GM23338 (cell line): ENCODE results near the gene MCU. TPM values are rescaled to one million over a fixed set of nuclear protein-coding genes. Genes with fewer than 3 reads are reported as not detected.

ENCODE experiments used
- ETS1 ChIP-seq: IDR thresholded peaks from 2 replicates; pipeline ENCODE4 v1.6.1; 2016; ENCODE audit warnings: antibody characterized with exemption
- POLR2AphosphoS5 ChIP-seq: IDR thresholded peaks from 2 replicates; pipeline ENCODE4 v1.6.1; 2016; ENCODE audit warnings: antibody characterized with exemption, low read depth
- REST ChIP-seq: IDR thresholded peaks from one replicate; pipeline ENCODE4 v1.6.1; 2018; ENCODE audit warnings: antibody characterized with exemption; ENCODE audit not compliant: unreplicated experiment
- ZNF114 ChIP-seq: fragments of 250-450 bp; sonication (Bioruptor Pico); IDR thresholded peaks from 2 replicates; pipeline ENCODE4 v1.5.0; 2020; ENCODE audit warnings: mild to moderate bottlenecking, moderate library complexity
- ZNF331 ChIP-seq: fragments of 250-450 bp; sonication (Bioruptor Pico); IDR thresholded peaks from 2 replicates; pipeline ENCODE4 v1.5.0; 2020; ENCODE audit warnings: low read depth, mild to moderate bottlenecking, moderate library complexity
- ZNF462 ChIP-seq: fragments of 250-450 bp; sonication (Bioruptor Pico); IDR thresholded peaks from 2 replicates; pipeline ENCODE4 v1.5.0; 2020; ENCODE audit warnings: mild to moderate bottlenecking, moderate library complexity
- polyA plus RNA-seq: library from polyadenylated mRNA; unstranded; fragments of >200 nt; fragmentation: Nextera tagmentation; extraction: Ambion mirVana; gene quantifications from 2 replicates; pipeline ENCODE4 v1.2.1, GENCODE V29; 2016
- total RNA-seq: library from RNA; depleted of rRNA; stranded (reverse); fragments of >200 nt; shearing (Covaris generic); gene quantifications from 2 replicates; pipeline ENCODE4 v1.2.3, GENCODE V29; 2014

Gene MCU
- total and polyA plus RNA-seq, 2 experiments from 2014 or later: 41.8 to 68.2 TPM

GRCh38 chr10:72855129-72855528 is 163.2 kb downstream of the MCU start (continued):
- TF ChIP-seq ZNF462 (CRISPR knock-in tag) (no peak), ZNF331 (CRISPR knock-in tag) (no peak), REST (no peak), POLR2AphosphoS5 (no peak), ETS1 (no peak), ZNF114 (CRISPR knock-in tag) (no peak)
